Panc1 (cell line): ENCODE results near the gene EEIG2. TPM values are rescaled to one million over a fixed set of nuclear protein-coding genes. Genes with fewer than 3 reads are reported as not detected.

Experiments used
- ATAC-seq: fragments of 200-7000 bp; cut with Tn5 transposase; 2 replicates; pipeline ENCODE4 v1.9.1; 2020; ENCODE audit warnings: mild to moderate bottlenecking, moderate library complexity
- BruUV-seq: library from RNA; stranded (reverse); fragments of 400-500 nt; replicated peaks from 2 replicates; lab custom pipeline; 2021; lab: Mats Ljungman, UMichigan
- CTCF ChIA-PET: fragments of 300-600 bp; sonication (Branson Sonifier 250); formaldehyde crosslinking; loops from one replicate; lab custom pipeline; 2022; ENCODE audit warnings: antibody characterized with exemption; lab: Charles Lee
- POLR2A ChIA-PET: fragments of 300-600 bp; sonication (Branson Sonifier 250); formaldehyde crosslinking; loops from one replicate; lab custom pipeline; 2022; ENCODE audit warnings: antibody characterized with exemption; lab: Charles Lee
- DNase-seq: peaks from one replicate; pipeline ENCODE4 v3.0.0-alpha.2; 2010; ENCODE audit warnings: low read depth, low spot score
- H3K27ac ChIP-seq: 2 replicates; pipeline ENCODE4 v1.5.1; 2011; ENCODE audit warnings: mild to moderate bottlenecking, low read length, inconsistent platforms
- H3K27me3 ChIP-seq: fragments of 200-500 bp; sonication (Bioruptor generic); 2 replicates; pipeline ENCODE4 v1.6.0; 2014; ENCODE audit warnings: low read length, inconsistent platforms; ENCODE audit not compliant: control insufficient read depth, insufficient read depth
- H3K36me3 ChIP-seq: fragments of 200-500 bp; sonication (Bioruptor generic); 2 replicates; pipeline ENCODE4 v1.5.1; 2014; ENCODE audit warnings: inconsistent platforms, mild to moderate bottlenecking, low read length, moderate library complexity; ENCODE audit not compliant: control insufficient read depth, insufficient read depth
- H3K4me1 ChIP-seq: 2 replicates; pipeline ENCODE4 v1.5.1; 2011; ENCODE audit warnings: inconsistent platforms, mild to moderate bottlenecking, low read length, moderate library complexity; ENCODE audit not compliant: control insufficient read depth, insufficient read depth
- H3K4me3 ChIP-seq, 2 experiments: 2 replicates each; pipeline ENCODE4 v1.5.1; 2011 to 2012; ENCODE audit warnings: low read depth in 2 of 2, low read length in 2 of 2, mild to moderate bottlenecking in 2 of 2, inconsistent platforms in 1 of 2, moderate library complexity in 1 of 2
- H3K9me3 ChIP-seq: fragments of 200-500 bp; sonication (Bioruptor generic); 2 replicates; pipeline ENCODE4 v1.5.1; 2014; ENCODE audit warnings: low read depth, mild to moderate bottlenecking, inconsistent platforms, low read length, moderate library complexity; ENCODE audit not compliant: control insufficient read depth, insufficient read depth
- CTCF ChIP-seq: fragments of 450-650 bp; IDR thresholded peaks from 2 replicates; pipeline ENCODE4 v1.5.1; 2017; ENCODE audit warnings: mild to moderate bottlenecking
- POLR2AphosphoS5 ChIP-seq: IDR thresholded peaks from 2 replicates; pipeline ENCODE4 v1.6.1; 2012; ENCODE audit warnings: mild to moderate bottlenecking, low read depth, low read length, moderate library complexity
- REST ChIP-seq, 2 experiments: IDR thresholded peaks; 2 replicates each; pipeline ENCODE4 v1.6.1; 2011 to 2012; ENCODE audit warnings: low read depth in 2 of 2, control low read depth in 1 of 2, low read length in 1 of 2, mild to moderate bottlenecking in 1 of 2, moderate library complexity in 1 of 2; ENCODE audit not compliant: insufficient read depth in 1 of 2
- SIN3A ChIP-seq: IDR thresholded peaks from 2 replicates; pipeline ENCODE4 v1.6.1; 2012; ENCODE audit warnings: low read depth, mild to moderate bottlenecking, low read length, moderate library complexity, borderline replicate concordance; ENCODE audit not compliant: insufficient read depth
- TCF7L2 ChIP-seq: IDR thresholded peaks from 2 replicates; pipeline ENCODE4 v1.6.1; 2011; ENCODE audit warnings: mild to moderate bottlenecking, low read depth, low read length, inconsistent platforms
- in situ Hi-C: cut with HindIII; loops from 2 replicates; pipeline ENCODE4 v1.10.0; 2016; ENCODE audit warnings: low sequenced_read_pairs, low pct_unique_long_range_greater_than_20kb
- intact Hi-C: fragments of 100-400 bp; cut with micrococcal nuclease; formaldehyde crosslinking; loops from one replicate; pipeline ENCODE4 v1.10.0; 2022; ENCODE audit not compliant: unreplicated experiment
- total RNA-seq: library from RNA; stranded (reverse); gene quantifications from one replicate; pipeline ENCODE4 v1.2.1, GENCODE V29; 2021; ENCODE audit not compliant: unreplicated experiment

The EEIG2 gene
- total RNA-seq, 1 experiment from 2014 or later = 5.4 TPM

- ATAC-seq (no peak), DNase-seq (no peak)
- Histone ChIP-seq H3K9me3 (no peaks in the 10 kb centered on the region), H3K4me3 (no peak overlapping the region), H3K36me3 (no peaks in the 10 kb centered on the region), H3K4me1 (no peaks in the 10 kb centered on the region), H3K27me3 (no peaks in the 10 kb centered on the region), H3K27ac (no peak overlapping the region)
- intact Hi-C loops = no loop called here
- no peak for TF ChIP-seq CTCF
- TF ChIP-seq TCF7L2 = no peak
- TF ChIP-seq POLR2AphosphoS5 = no peak
- in situ Hi-C loops = no loop called here
- POLR2A ChIA-PET = no interaction called here
- CTCF ChIA-PET = no interaction called here
- BruUV-seq = no TSS peak
Observed at GRCh38 chr1:108597041-108597440, 37.1 kb downstream of the EEIG2 start.

- no peaks in the 10 kb centered on the region for H3K4me1 ChIP-seq
- POLR2A ChIA-PET = no interaction called here
- no peaks in the 10 kb centered on the region for H3K9me3 ChIP-seq
- CTCF ChIA-PET = no interaction called here
- no peak for ATAC-seq
- DNase-seq = no peak
- in situ Hi-C loops = no loop called here
- H3K27ac ChIP-seq = no peak overlapping the region
- TF ChIP-seq POLR2AphosphoS5 = no peak
- TF ChIP-seq TCF7L2 = no peak
- no peak for TF ChIP-seq REST (IDR thresholded peaks at IDR 0.05; ENCODE audit: insufficient read depth in 1 of 2, low read depth in 2 of 2, low read length in 1 of 2)
- TF ChIP-seq SIN3A = no peak
- TF ChIP-seq CTCF = no peak
- H3K36me3 ChIP-seq = no peaks in the 10 kb centered on the region
- no peaks in the 10 kb centered on the region for H3K27me3 ChIP-seq
- H3K4me3 ChIP-seq = no peak overlapping the region
- BruUV-seq = no TSS peak
- intact Hi-C loops = no loop called here
Observed at GRCh38 chr1:108598340-108598739, 38.4 kb downstream of the EEIG2 start.
